DND-41 (cell line): Measurements from ENCODE around the gene DCAF16.

Experiments
- ATAC-seq: fragments of 200-7000 bp; cut with Tn5 transposase; 3 replicates; pipeline ENCODE4 v1.9.1; 2021; ENCODE audit warnings: low read depth; ENCODE audit not compliant: insufficient read depth
- DNase-seq: peaks from one replicate; pipeline ENCODE4 v3.0.0-alpha.2; 2020
- H2AFZ ChIP-seq: 2 replicates; pipeline ENCODE4 v1.6.0; 2012; ENCODE audit warnings: low read depth, low read length
- H3K27ac ChIP-seq: 2 replicates; pipeline ENCODE4 v1.5.1; 2012; ENCODE audit warnings: low read length, inconsistent platforms
- H3K27me3 ChIP-seq: fragments of 200-600 bp; sonication (generic); 2 replicates; pipeline ENCODE4 v1.6.0; 2012; ENCODE audit warnings: low read length, mild to moderate bottlenecking, inconsistent platforms; ENCODE audit not compliant: insufficient read depth, poor library complexity
- H3K36me3 ChIP-seq: 2 replicates; pipeline ENCODE4 v1.5.1; 2012; ENCODE audit warnings: low read length, inconsistent platforms; ENCODE audit not compliant: insufficient read depth
- H3K4me1 ChIP-seq: 2 replicates; pipeline ENCODE4 v1.5.1; 2012; ENCODE audit warnings: mild to moderate bottlenecking, low read length; ENCODE audit not compliant: insufficient read depth
- H3K4me2 ChIP-seq: 2 replicates; pipeline ENCODE4 v1.6.0; 2012; ENCODE audit warnings: mild to moderate bottlenecking, moderate library complexity, low read length, inconsistent platforms; ENCODE audit not compliant: insufficient read depth
- H3K4me3 ChIP-seq, 2 experiments: fragments of 200-600 bp in 1 of 2; shearing (Covaris generic) in 1 of 2; 2 replicates each; pipeline ENCODE4 v1.5.1; 2012 to 2016; ENCODE audit warnings: inconsistent platforms in 2 of 2, low read length in 2 of 2, mild to moderate bottlenecking in 2 of 2, low read depth in 1 of 2, moderate library complexity in 1 of 2
- H3K79me2 ChIP-seq: 2 replicates; pipeline ENCODE4 v1.6.0; 2012; ENCODE audit warnings: low read length, inconsistent platforms; ENCODE audit not compliant: insufficient read depth
- H3K9ac ChIP-seq: 2 replicates; pipeline ENCODE4 v1.6.0; 2012; ENCODE audit warnings: low read depth, mild to moderate bottlenecking, inconsistent platforms, low read length, moderate library complexity
- H3K9me3 ChIP-seq: 2 replicates; pipeline ENCODE4 v1.5.1; 2012; ENCODE audit warnings: low read length, moderate library complexity, mild to moderate bottlenecking, inconsistent platforms; ENCODE audit not compliant: insufficient read depth, severe bottlenecking
- H4K20me1 ChIP-seq: 2 replicates; pipeline ENCODE4 v1.6.0; 2012; ENCODE audit warnings: low read length; ENCODE audit not compliant: insufficient read depth
- CTCF ChIP-seq: IDR thresholded peaks from 2 replicates; pipeline ENCODE4 v1.5.1; 2012; ENCODE audit warnings: borderline replicate concordance, low read length, moderate library complexity, mild to moderate bottlenecking; ENCODE audit not compliant: poor library complexity, severe bottlenecking; ENCODE audit errors: extremely low read depth
- EZH2 ChIP-seq: IDR thresholded peaks from 3 replicates; pipeline ENCODE4 v1.6.1; 2012; ENCODE audit warnings: borderline replicate concordance, low read depth, mild to moderate bottlenecking, moderate library complexity, low read length, inconsistent platforms; ENCODE audit not compliant: severe bottlenecking

Gene DCAF16

DNA sequence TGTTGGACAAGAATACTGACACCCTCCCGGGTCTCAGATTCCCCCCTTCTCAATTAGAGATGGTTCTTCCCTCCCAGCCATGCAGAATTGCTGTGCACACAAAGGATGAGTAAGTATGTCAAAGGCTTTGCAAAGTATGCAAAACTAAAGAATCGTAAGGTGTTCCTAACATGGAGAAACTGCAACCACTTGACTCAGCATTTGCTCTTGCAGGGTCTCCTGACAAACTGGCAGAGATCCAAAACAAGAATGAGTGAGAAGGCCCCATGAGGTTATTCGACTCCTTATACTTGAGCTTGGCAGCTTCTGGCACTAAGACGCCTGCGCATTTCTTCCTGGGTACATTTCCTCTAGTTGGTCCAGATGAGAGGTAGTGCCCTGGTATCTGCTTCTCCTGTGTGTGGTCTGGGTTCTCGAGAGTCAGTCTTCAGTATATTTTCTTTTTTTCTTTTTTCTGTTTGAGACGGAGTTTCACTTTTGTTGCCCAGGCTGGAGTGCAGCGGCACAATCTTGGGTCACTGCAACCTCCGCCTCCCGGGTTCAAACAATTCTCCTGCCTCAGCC is 37.3 kb downstream of the DCAF16 start:
- Histone ChIP-seq H3K27me3 (no peaks in the 10 kb centered on the region), H3K36me3 (no peaks in the 10 kb centered on the region), H3K4me2 (no peak overlapping the region), H3K4me3 (no peak overlapping the region), H3K9ac (no peak overlapping the region), H4K20me1 (no peaks in the 10 kb centered on the region), H3K79me2 (no peaks in the 10 kb centered on the region), H3K27ac (no peak overlapping the region), H3K9me3 (no peaks in the 10 kb centered on the region), H2AFZ (no peak overlapping the region), H3K4me1 (no peaks in the 10 kb centered on the region)
- ATAC-seq (no peak), DNase-seq (no peak)
- TF ChIP-seq EZH2 (no peak), CTCF (no peak)

GRCh38 chr4:17771284-17771908 is 39.2 kb downstream of the DCAF16 start:
- H3K4me1 ChIP-seq, result no peaks in the 10 kb centered on the region
- no peaks in the 10 kb centered on the region for H4K20me1 ChIP-seq
- no peak for DNase-seq
- TF ChIP-seq CTCF, result no peak
- TF ChIP-seq EZH2, result no peak
- no peak for ATAC-seq
- H3K4me3 ChIP-seq, result no peak overlapping the region
- H3K36me3 ChIP-seq, result no peaks in the 10 kb centered on the region
- no peaks in the 10 kb centered on the region for H3K79me2 ChIP-seq
- no peaks in the 10 kb centered on the region for H3K9me3 ChIP-seq
- no peak overlapping the region for H3K4me2 ChIP-seq
- no peaks in the 10 kb centered on the region for H3K27me3 ChIP-seq
- H3K27ac ChIP-seq, result no peak overlapping the region
- no peak overlapping the region for H2AFZ ChIP-seq
- H3K9ac ChIP-seq, result no peak overlapping the region

GRCh38 chr4:17770845-17771244 is 39.7 kb downstream of the DCAF16 start:
- Histone ChIP-seq H3K79me2 (no peaks in the 10 kb centered on the region), H3K9ac (no peak overlapping the region), H2AFZ (no peak overlapping the region), H3K36me3 (no peaks in the 10 kb centered on the region), H3K9me3 (no peaks in the 10 kb centered on the region), H3K4me3 (no peak overlapping the region), H3K4me1 (no peaks in the 10 kb centered on the region), H3K4me2 (no peak overlapping the region), H3K27me3 (no peaks in the 10 kb centered on the region), H3K27ac (no peak overlapping the region), H4K20me1 (no peaks in the 10 kb centered on the region)
- no peak for TF ChIP-seq CTCF
- TF ChIP-seq EZH2, result no peak
- no peak for ATAC-seq
- DNase-seq, result no peak
